Parathyroid adenoma (tissue), 2 donors: ENCODE data around the gene CTU1.

Source experiments
- H2AFZ ChIP-seq: fragments of 300-600 bp; sonication (generic); one replicate; pipeline ENCODE4 v1.7.0; 2017; ENCODE audit warnings: antibody characterized with exemption, mild to moderate bottlenecking
- H3K27ac ChIP-seq: fragments of 300-600 bp; sonication (generic); one replicate; pipeline ENCODE4 v1.7.0; 2017
- H3K27me3 ChIP-seq: fragments of 300-600 bp; sonication (generic); one replicate; pipeline ENCODE4 v1.7.0; 2017; ENCODE audit warnings: low read length; ENCODE audit not compliant: control insufficient read depth, insufficient read depth
- H3K36me3 ChIP-seq: fragments of 300-600 bp; sonication (generic); one replicate; pipeline ENCODE4 v1.7.0; 2017; ENCODE audit warnings: low read length; ENCODE audit not compliant: control insufficient read depth, insufficient read depth
- H3K4me1 ChIP-seq: fragments of 300-600 bp; sonication (generic); one replicate; pipeline ENCODE4 v1.7.0; 2017; ENCODE audit warnings: control low read depth
- H3K4me2 ChIP-seq: fragments of 300-600 bp; sonication (generic); one replicate; pipeline ENCODE4 v1.7.0; 2017; ENCODE audit warnings: low read length
- H3K4me3 ChIP-seq: fragments of 300-600 bp; sonication (generic); one replicate; pipeline ENCODE4 v1.7.0; 2017; ENCODE audit warnings: low read depth, low read length
- H3K79me2 ChIP-seq: fragments of 300-600 bp; sonication (generic); one replicate; pipeline ENCODE4 v1.7.0; 2017; ENCODE audit warnings: control low read depth
- H3K9ac ChIP-seq: fragments of 300-600 bp; sonication (generic); one replicate; pipeline ENCODE4 v1.7.0; 2017; ENCODE audit warnings: mild to moderate bottlenecking
- H3K9me3 ChIP-seq: fragments of 300-600 bp; sonication (generic); one replicate; pipeline ENCODE4 v1.7.0; 2017; ENCODE audit warnings: low read length; ENCODE audit not compliant: control insufficient read depth
- CTCF ChIP-seq: fragments of 300-600 bp; sonication (generic); IDR thresholded peaks from one replicate; pipeline ENCODE4 v1.7.0; 2017; ENCODE audit warnings: antibody characterized with exemption, mild to moderate bottlenecking
- donor health status: primary hyperparathyroidism.

Gene CTU1

GRCh38 chr19:51060973-51061372 is 47.2 kb downstream of the CTU1 start:
- Histone ChIP-seq H3K4me2 (no peak overlapping the region), H3K79me2 (no peaks in the 10 kb centered on the region), H3K9me3 (no peaks in the 10 kb centered on the region), H3K27ac (no peak overlapping the region), H3K36me3 (no peaks in the 10 kb centered on the region), H3K9ac (no peak overlapping the region), H3K4me1 (no peaks in the 10 kb centered on the region), H2AFZ (no peak overlapping the region), H3K4me3 (no peak overlapping the region), H3K27me3 (no peaks in the 10 kb centered on the region)
- no peak for TF ChIP-seq CTCF

GRCh38 chr19:51060336-51060735 is 47.9 kb downstream of the CTU1 start:
- H3K4me3 ChIP-seq: no peak overlapping the region
- no peaks in the 10 kb centered on the region for H3K9me3 ChIP-seq
- no peaks in the 10 kb centered on the region for H3K79me2 ChIP-seq
- H3K27ac ChIP-seq: no peak overlapping the region
- no peak overlapping the region for H3K9ac ChIP-seq
- H3K36me3 ChIP-seq: no peaks in the 10 kb centered on the region
- H3K27me3 ChIP-seq: no peaks in the 10 kb centered on the region
- H3K4me2 ChIP-seq: no peak overlapping the region
- H2AFZ ChIP-seq: no peak overlapping the region
- no peaks in the 10 kb centered on the region for H3K4me1 ChIP-seq
- no peak for TF ChIP-seq CTCF

- no peak overlapping the region for H3K4me2 ChIP-seq
- no peaks in the 10 kb centered on the region for H3K4me1 ChIP-seq
- H3K36me3 ChIP-seq: no peaks in the 10 kb centered on the region
- H2AFZ ChIP-seq: no peak overlapping the region
- TF ChIP-seq CTCF: no peak
- no peaks in the 10 kb centered on the region for H3K9me3 ChIP-seq
- H3K4me3 ChIP-seq: no peak overlapping the region
- no peaks in the 10 kb centered on the region for H3K79me2 ChIP-seq
- no peaks in the 10 kb centered on the region for H3K27me3 ChIP-seq
- no peak overlapping the region for H3K9ac ChIP-seq
- H3K27ac ChIP-seq: no peak overlapping the region
Measured at GRCh38 chr19:51059715-51060114, 48.5 kb downstream of the CTU1 start.

- Histone ChIP-seq H3K27ac (no peak overlapping the region), H3K4me2 (no peak overlapping the region), H3K27me3 (no peaks in the 10 kb centered on the region), H3K4me1 (no peaks in the 10 kb centered on the region), H3K4me3 (no peak overlapping the region), H3K9ac (no peak overlapping the region), H3K79me2 (no peaks in the 10 kb centered on the region), H3K36me3 (no peaks in the 10 kb centered on the region), H2AFZ (no peak overlapping the region), H3K9me3 (no peaks in the 10 kb centered on the region)
- no peak for TF ChIP-seq CTCF
Measured at GRCh38 chr19:51055866-51056265, 52.3 kb downstream of the CTU1 start.
